Erythroblast (primary cell): ENCODE data around the gene ARHGEF40.

Experiments used
- GATA1 ChIP-seq: IDR thresholded peaks from 2 replicates; pipeline ENCODE4 v1.6.1; 2011; ENCODE audit warnings: low read depth, mild to moderate bottlenecking, control low read depth, low read length, moderate library complexity
- POLR2A ChIP-seq: IDR thresholded peaks from 2 replicates; pipeline ENCODE4 v1.6.1; 2011; ENCODE audit warnings: mild to moderate bottlenecking, low read length

DNA sequence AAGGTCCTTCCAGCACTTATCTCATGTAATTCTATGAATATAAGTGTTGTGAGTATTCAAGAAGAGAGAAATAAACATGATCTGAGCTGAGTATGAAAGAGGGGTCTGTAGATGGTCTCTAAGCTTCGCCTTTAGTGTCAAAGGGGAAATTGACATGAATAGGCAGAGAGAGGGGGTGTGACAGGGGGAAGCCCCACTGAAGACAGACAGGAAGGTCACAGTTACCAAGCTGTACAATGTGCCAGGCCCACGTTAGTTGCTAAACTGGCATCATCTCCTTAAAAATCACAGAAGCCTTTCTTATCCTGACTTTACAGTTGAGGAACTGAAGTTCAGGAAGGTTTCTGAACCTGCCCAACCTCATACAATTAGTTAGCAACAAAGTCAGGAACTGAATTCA is 7.6 kb downstream of the ARHGEF40 start:
- TF ChIP-seq POLR2A (no peak), GATA1 (no peak)
